ENCODE results near the gene KCNT2.

GRCh38 chr1:196494766-196495165 is 113.5 kb downstream of the KCNT2 start:
- TF ChIP-seq CTCF (IDR thresholded peaks at IDR 0.05; ENCODE audit: low read length) (no peak), EZH2phosphoT487 (IDR thresholded peaks at IDR 0.05; ENCODE audit: low read length) (no peak)
